ENCODE measurements around the gene MAFB. TPM values are rescaled to one million over a fixed set of nuclear protein-coding genes. Genes with fewer than 3 reads are reported as not detected.
A peak's percentile ranks its signal among the peaks of the same experiment; 100 is the strongest.
"Not testable (repeated sequence)": the region's sequence is repeated elsewhere in the genome, so short reads cannot be mapped to it uniquely, and the experiment has no call there.

Gene MAFB
- total RNA-seq, result 10 to 100 TPM; 17.5 to 65.0 TPM
- 100 to 1,000 TPM in 1 of 2 donors, 1 to 10 TPM in 1; 7.7 to 161 TPM for polyA plus RNA-seq
- long read RNA-seq, donor 1, transcript MAFB-201 (1 exons, 3,393 nt), result major isoform, 12 of 12 reads
- long read RNA-seq, donor 1, partial matches to known transcripts, result 0 of 12 reads
- long read RNA-seq, donor 1, other reads (novel, unspliced or antisense), result 0 of 12 reads
- long read RNA-seq, donor 2, transcript MAFB-201 (1 exons, 3,393 nt), result major isoform, 8 of 8 reads
- long read RNA-seq, donor 2, partial matches to known transcripts, result 0 of 8 reads
- long read RNA-seq, donor 2, other reads (novel, unspliced or antisense), result 0 of 8 reads
- long read RNA-seq, donor 3, transcript MAFB-201 (1 exons, 3,393 nt), result major isoform, 8 of 8 reads
- long read RNA-seq, donor 3, partial matches to known transcripts, result 0 of 8 reads
- long read RNA-seq, donor 3, other reads (novel, unspliced or antisense), result 0 of 8 reads
- long read RNA-seq, donor 4, transcript MAFB-201 (1 exons, 3,393 nt), result major isoform, 14 of 14 reads
- long read RNA-seq, donor 4, partial matches to known transcripts, result 0 of 14 reads
- long read RNA-seq, donor 4, other reads (novel, unspliced or antisense), result 0 of 14 reads
- long read RNA-seq, donor 5, transcript MAFB-201 (1 exons, 3,393 nt), result major isoform, 15 of 15 reads
- long read RNA-seq, donor 5, partial matches to known transcripts, result 0 of 15 reads
- long read RNA-seq, donor 5, other reads (novel, unspliced or antisense), result 0 of 15 reads

GRCh38 chr20:40689100-40689942 is at the start of gene MAFB:
Gene MAFB (minus strand): TSS chr20:40689236. CDS start chr20:40688850, 386 bp downstream.
- peak within 1 kb of the TSS; percentile 55 to 81 for H3K9ac ChIP-seq (ENCODE audit: insufficient read depth in 1 of 2, low read length in 2 of 2)
- H3K9me3 ChIP-seq (ENCODE audit: control insufficient read depth in 4 of 4, insufficient read depth in 3 of 4, low read length in 3 of 4), result peaks cover 0 to 3% (median 0%) of the 10 kb centered on the region in 4 donors
- ATAC-seq (ENCODE audit: insufficient read depth, low FRiP score) (peak; percentile 79), DNase-seq (peak; percentile 97 to 99 (median 97))
- TF ChIP-seq CTCF (IDR thresholded peaks at IDR 0.05; ENCODE audit: control extremely low read depth, extremely low read depth), result no peak
- H3K4me1 ChIP-seq (ENCODE audit: control insufficient read depth in 5 of 5, insufficient read depth in 5 of 5, low read length in 5 of 5), result peaks cover 0 to 25% (median 15%) of the 10 kb centered on the region in 5 donors
- 0 to 1% methylated on average over 68 to 85 of the region's 85 CpGs for WGBS, 2 donors
- peaks cover 0 to 6% (median 2%) of the 10 kb centered on the region in 4 donors for H3K36me3 ChIP-seq (ENCODE audit: control insufficient read depth in 4 of 4, insufficient read depth in 4 of 4, low read length in 4 of 4)
- H3K4me3 ChIP-seq, result peak within 1 kb of the TSS; percentile 57
- peak within 1 kb of the TSS; percentile 92 to 98 for H3K27ac ChIP-seq (ENCODE audit: low read depth in 1 of 2, low read length in 1 of 2)
- peaks cover 3 to 61% (median 50%) of the 10 kb centered on the region in 3 donors for H3K27me3 ChIP-seq (ENCODE audit: control insufficient read depth in 3 of 3, insufficient read depth in 3 of 3, low read length in 2 of 3)

GRCh38 chr20:40736468-40736867 is 47.4 kb upstream of the MAFB start:
- ATAC-seq (ENCODE audit: insufficient read depth, low FRiP score); H3K4me1 ChIP-seq (ENCODE audit: control insufficient read depth in 5 of 5, insufficient read depth in 5 of 5, low read length in 5 of 5): not testable (repeated sequence)

GRCh38 chr20:40728996-40729395 is 40.0 kb upstream of the MAFB start:
- ATAC-seq (ENCODE audit: insufficient read depth, low FRiP score), result no peak

More at GRCh38 chr20:40736468-40736867, 47.4 kb upstream of the MAFB start:
- not testable (repeated sequence) for DNase-seq; H3K27ac ChIP-seq (ENCODE audit: low read depth in 1 of 2, low read length in 1 of 2); H3K36me3 ChIP-seq (ENCODE audit: control insufficient read depth in 4 of 4, insufficient read depth in 4 of 4, low read length in 4 of 4); H3K9me3 ChIP-seq (ENCODE audit: control insufficient read depth in 4 of 4, insufficient read depth in 3 of 4, low read length in 3 of 4); H3K9ac ChIP-seq (ENCODE audit: insufficient read depth in 1 of 2, low read length in 2 of 2); H3K4me3 ChIP-seq; H3K27me3 ChIP-seq (ENCODE audit: control insufficient read depth in 3 of 3, insufficient read depth in 3 of 3, low read length in 2 of 3)
- 73 to 82% methylated on average over 4 of the region's 4 CpGs for WGBS, 2 donors

More at GRCh38 chr20:40728996-40729395, 40.0 kb upstream of the MAFB start:
- Histone ChIP-seq H3K9ac (ENCODE audit: insufficient read depth in 1 of 2, low read length in 2 of 2) (no peak overlapping the region), H3K36me3 (ENCODE audit: control insufficient read depth in 4 of 4, insufficient read depth in 4 of 4, low read length in 4 of 4) (no peaks in the 10 kb centered on the region), H3K27me3 (ENCODE audit: control insufficient read depth in 3 of 3, insufficient read depth in 3 of 3, low read length in 2 of 3) (no peaks in the 10 kb centered on the region), H3K9me3 (ENCODE audit: control insufficient read depth in 4 of 4, insufficient read depth in 3 of 4, low read length in 3 of 4) (peaks cover 0 to 2% (median 0%) of the 10 kb centered on the region in 4 donors), H3K4me1 (ENCODE audit: control insufficient read depth in 5 of 5, insufficient read depth in 5 of 5, low read length in 5 of 5) (peaks cover 0 to 1% (median 0%) of the 10 kb centered on the region in 5 donors), H3K27ac (ENCODE audit: low read depth in 1 of 2, low read length in 1 of 2) (no peak overlapping the region), H3K4me3 (no peak overlapping the region)
- WGBS, 2 donors, result 65 to 74% methylated on average over 2 of the region's 2 CpGs
- TF ChIP-seq CTCF (IDR thresholded peaks at IDR 0.05; ENCODE audit: control extremely low read depth, extremely low read depth), result no peak
- DNase-seq, result no peak
